Measurements from ENCODE around the gene HSD17B10.

GRCh38 chrX:53471346-53471745 is 37.2 kb upstream of the HSD17B10 start:
- no peak for TF ChIP-seq CTCF (IDR thresholded peaks at IDR 0.05)
- TF ChIP-seq EZH2 (IDR thresholded peaks at IDR 0.05; ENCODE audit: borderline replicate concordance, insufficient read depth, low read depth, low read length, poor library complexity, severe bottlenecking): no peak
